ENCODE data around the gene PLS3. TPM values are rescaled to one million over a fixed set of nuclear protein-coding genes. Genes with fewer than 3 reads are reported as not detected.
A peak's percentile ranks its signal among the peaks of the same experiment; 100 is the strongest.

PLS3 gene
- total RNA-seq, 1 experiment from 2014 or later = 96.7 TPM

DNA sequence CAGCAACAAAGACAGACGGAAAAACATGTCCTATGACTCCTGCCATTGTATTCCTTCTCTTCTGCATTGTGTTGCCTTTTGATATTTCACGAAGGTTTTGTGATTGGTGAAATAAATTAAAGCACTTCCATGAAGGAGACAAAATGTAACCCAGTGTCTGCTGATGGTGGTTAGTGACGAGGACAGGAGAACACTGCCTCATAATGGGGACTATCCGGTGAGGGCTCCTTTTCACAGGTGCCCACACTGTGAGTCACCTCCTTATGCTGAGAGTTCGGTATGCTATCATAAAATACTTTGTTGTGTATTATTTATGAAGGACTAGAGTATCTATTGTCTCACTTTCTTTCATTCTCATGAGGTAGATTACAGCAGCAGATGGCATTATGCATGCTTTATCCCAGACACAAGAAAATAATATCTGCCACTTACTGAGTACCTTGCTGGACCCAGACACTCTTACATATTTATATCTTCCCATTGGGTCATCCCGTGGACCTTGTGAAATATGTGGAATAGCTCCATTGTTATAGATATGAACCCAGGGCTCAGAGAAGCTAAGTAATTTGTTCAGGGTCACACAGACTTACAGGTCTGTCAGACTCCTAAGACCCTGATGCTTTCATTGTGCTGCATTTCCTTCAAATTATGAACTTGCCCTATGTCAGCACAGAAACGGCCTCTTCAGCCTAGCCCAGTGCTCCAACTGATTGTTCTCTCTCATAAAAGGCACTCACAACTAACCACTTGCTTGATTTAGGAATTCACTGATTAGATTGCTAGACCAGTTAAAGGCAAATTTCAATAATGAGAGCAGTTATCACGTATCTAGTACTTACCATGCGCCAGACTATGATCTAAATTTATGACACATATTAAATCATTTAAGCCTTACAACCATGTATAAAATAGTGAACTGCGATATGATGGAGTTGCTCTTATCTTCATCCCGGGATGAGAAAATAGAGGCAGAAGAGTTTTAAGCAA lies 31.2 kb downstream of the PLS3 start:
- TF ChIP-seq, protein P1, sequence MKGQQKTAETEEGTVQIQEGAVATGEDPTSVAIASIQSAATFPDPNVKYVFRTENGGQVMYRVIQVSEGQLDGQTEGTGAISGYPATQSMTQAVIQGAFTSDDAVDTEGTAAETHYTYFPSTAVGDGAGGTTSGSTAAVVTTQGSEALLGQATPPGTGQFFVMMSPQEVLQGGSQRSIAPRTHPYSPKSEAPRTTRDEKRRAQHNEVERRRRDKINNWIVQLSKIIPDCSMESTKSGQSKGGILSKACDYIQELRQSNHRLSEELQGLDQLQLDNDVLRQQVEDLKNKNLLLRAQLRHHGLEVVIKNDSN (CRISPR knock-in tag; IDR thresholded peaks at IDR 0.05) = no peak
- TF ChIP-seq, protein P2, sequence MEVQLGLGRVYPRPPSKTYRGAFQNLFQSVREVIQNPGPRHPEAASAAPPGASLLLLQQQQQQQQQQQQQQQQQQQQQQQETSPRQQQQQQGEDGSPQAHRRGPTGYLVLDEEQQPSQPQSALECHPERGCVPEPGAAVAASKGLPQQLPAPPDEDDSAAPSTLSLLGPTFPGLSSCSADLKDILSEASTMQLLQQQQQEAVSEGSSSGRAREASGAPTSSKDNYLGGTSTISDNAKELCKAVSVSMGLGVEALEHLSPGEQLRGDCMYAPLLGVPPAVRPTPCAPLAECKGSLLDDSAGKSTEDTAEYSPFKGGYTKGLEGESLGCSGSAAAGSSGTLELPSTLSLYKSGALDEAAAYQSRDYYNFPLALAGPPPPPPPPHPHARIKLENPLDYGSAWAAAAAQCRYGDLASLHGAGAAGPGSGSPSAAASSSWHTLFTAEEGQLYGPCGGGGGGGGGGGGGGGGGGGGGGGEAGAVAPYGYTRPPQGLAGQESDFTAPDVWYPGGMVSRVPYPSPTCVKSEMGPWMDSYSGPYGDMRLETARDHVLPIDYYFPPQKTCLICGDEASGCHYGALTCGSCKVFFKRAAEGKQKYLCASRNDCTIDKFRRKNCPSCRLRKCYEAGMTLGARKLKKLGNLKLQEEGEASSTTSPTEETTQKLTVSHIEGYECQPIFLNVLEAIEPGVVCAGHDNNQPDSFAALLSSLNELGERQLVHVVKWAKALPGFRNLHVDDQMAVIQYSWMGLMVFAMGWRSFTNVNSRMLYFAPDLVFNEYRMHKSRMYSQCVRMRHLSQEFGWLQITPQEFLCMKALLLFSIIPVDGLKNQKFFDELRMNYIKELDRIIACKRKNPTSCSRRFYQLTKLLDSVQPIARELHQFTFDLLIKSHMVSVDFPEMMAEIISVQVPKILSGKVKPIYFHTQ (CRISPR knock-in tag; IDR thresholded peaks at IDR 0.05) = no peak
- no peak for TF ChIP-seq MYBL2 (CRISPR knock-in tag; IDR thresholded peaks at IDR 0.05)
- no peak for TF ChIP-seq ETV6 (CRISPR knock-in tag; IDR thresholded peaks at IDR 0.05)
- Mint-ChIP-seq H3K4me1 (peaks cover 49% of the 10 kb centered on the region), H3K9me3 (no peaks in the 10 kb centered on the region), H3K27me3 (ENCODE audit: low read depth) (no peaks in the 10 kb centered on the region), H3K36me3 (no peaks in the 10 kb centered on the region), H3K27ac (peak overlapping the region; percentile 91), H3K4me3 (no peak overlapping the region)
- DNase-seq (ENCODE audit: low spot score) = no peak
- ChIA-PET CTCF (no interaction called here), POLR2A (no interaction called here)
- ATAC-seq = no peak

DNA sequence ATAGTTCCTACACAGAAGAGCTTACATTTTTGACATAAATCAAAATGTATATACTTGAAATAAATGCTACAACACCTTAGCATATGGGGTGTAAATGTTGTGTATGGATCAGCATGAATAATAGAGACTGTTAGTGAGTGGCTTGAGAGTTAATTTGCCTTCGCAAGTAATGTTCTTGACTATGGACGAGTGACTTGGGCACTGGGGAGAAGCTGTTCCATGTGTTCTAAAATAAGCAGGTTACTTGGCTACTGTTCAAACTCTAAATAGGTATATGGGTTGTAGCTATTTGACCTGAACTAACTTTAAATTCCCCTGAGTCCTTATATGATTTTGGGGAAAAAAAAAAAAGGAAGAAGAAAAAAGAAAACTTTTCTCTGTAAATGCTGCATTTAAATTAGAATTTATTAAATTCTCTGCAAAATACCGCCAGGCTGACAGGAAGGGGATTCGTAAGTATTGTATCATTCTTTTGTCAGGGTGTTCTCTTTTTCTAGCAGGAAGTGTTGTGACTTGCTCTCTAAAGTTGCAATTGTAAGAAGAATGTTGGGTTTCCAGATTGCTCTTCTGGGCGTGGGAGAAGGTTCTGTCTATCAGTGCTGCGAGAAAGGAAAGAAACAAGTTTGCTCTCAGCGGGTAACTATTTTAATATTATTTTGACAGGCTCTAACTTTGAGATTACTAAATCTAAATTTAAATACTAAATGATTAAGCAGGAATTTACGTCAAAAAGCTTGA lies 32.2 kb downstream of the PLS3 start:
- Mint-ChIP-seq H3K4me3 (no peak overlapping the region), H3K36me3 (no peaks in the 10 kb centered on the region), H3K27ac (peak overlapping the region; percentile 70), H3K9me3 (no peaks in the 10 kb centered on the region), H3K27me3 (ENCODE audit: low read depth) (no peaks in the 10 kb centered on the region), H3K4me1 (peaks cover 49% of the 10 kb centered on the region)
- TF ChIP-seq NFYB (CRISPR knock-in tag; conservative IDR thresholded peaks at IDR 0.05; ENCODE audit: low read depth) (no peak), ZBTB21 (CRISPR knock-in tag; IDR thresholded peaks at IDR 0.05; ENCODE audit: borderline replicate concordance) (no peak), FOXK1 (CRISPR knock-in tag; IDR thresholded peaks at IDR 0.05) (no peak), TEAD4 (CRISPR knock-in tag; IDR thresholded peaks at IDR 0.05) (no peak), GABPB1 (CRISPR knock-in tag; IDR thresholded peaks at IDR 0.05) (no peak), RORB (CRISPR knock-in tag; IDR thresholded peaks at IDR 0.05) (no peak), OVOL2 (CRISPR knock-in tag; IDR thresholded peaks at IDR 0.05; ENCODE audit: borderline replicate concordance) (no peak)
- TF ChIP-seq, protein P3, sequence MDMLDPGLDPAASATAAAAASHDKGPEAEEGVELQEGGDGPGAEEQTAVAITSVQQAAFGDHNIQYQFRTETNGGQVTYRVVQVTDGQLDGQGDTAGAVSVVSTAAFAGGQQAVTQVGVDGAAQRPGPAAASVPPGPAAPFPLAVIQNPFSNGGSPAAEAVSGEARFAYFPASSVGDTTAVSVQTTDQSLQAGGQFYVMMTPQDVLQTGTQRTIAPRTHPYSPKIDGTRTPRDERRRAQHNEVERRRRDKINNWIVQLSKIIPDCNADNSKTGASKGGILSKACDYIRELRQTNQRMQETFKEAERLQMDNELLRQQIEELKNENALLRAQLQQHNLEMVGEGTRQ (CRISPR knock-in tag; IDR thresholded peaks at IDR 0.05) = no peak
- TF ChIP-seq, protein P4, sequence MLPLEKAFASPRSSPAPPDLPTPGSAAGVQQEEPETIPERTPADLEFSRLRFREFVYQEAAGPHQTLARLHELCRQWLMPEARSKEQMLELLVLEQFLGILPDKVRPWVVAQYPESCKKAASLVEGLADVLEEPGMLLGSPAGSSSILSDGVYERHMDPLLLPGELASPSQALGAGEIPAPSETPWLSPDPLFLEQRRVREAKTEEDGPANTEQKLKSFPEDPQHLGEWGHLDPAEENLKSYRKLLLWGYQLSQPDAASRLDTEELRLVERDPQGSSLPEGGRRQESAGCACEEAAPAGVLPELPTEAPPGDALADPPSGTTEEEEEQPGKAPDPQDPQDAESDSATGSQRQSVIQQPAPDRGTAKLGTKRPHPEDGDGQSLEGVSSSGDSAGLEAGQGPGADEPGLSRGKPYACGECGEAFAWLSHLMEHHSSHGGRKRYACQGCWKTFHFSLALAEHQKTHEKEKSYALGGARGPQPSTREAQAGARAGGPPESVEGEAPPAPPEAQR (CRISPR knock-in tag; IDR thresholded peaks at IDR 0.05) = no peak
- TF ChIP-seq, protein P5, sequence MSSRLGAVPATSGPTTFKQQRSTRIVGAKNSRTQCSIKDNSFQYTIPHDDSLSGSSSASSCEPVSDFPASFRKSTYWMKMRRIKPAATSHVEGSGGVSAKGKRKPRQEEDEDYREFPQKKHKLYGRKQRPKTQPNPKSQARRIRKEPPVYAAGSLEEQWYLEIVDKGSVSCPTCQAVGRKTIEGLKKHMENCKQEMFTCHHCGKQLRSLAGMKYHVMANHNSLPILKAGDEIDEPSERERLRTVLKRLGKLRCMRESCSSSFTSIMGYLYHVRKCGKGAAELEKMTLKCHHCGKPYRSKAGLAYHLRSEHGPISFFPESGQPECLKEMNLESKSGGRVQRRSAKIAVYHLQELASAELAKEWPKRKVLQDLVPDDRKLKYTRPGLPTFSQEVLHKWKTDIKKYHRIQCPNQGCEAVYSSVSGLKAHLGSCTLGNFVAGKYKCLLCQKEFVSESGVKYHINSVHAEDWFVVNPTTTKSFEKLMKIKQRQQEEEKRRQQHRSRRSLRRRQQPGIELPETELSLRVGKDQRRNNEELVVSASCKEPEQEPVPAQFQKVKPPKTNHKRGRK (CRISPR knock-in tag; IDR thresholded peaks at IDR 0.05; ENCODE audit: borderline replicate concordance) = no peak
- TF ChIP-seq, protein P6, sequence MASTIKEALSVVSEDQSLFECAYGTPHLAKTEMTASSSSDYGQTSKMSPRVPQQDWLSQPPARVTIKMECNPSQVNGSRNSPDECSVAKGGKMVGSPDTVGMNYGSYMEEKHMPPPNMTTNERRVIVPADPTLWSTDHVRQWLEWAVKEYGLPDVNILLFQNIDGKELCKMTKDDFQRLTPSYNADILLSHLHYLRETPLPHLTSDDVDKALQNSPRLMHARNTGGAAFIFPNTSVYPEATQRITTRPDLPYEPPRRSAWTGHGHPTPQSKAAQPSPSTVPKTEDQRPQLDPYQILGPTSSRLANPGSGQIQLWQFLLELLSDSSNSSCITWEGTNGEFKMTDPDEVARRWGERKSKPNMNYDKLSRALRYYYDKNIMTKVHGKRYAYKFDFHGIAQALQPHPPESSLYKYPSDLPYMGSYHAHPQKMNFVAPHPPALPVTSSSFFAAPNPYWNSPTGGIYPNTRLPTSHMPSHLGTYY (CRISPR knock-in tag; IDR thresholded peaks at IDR 0.05) = no peak
- no peak for ATAC-seq
- POLR2A ChIA-PET = no interaction called here
- CTCF ChIA-PET = no interaction called here
- DNase-seq (ENCODE audit: low spot score) = no peak

Data from WTC11 (cell line).